ENCODE results near the gene IL33.

DNA sequence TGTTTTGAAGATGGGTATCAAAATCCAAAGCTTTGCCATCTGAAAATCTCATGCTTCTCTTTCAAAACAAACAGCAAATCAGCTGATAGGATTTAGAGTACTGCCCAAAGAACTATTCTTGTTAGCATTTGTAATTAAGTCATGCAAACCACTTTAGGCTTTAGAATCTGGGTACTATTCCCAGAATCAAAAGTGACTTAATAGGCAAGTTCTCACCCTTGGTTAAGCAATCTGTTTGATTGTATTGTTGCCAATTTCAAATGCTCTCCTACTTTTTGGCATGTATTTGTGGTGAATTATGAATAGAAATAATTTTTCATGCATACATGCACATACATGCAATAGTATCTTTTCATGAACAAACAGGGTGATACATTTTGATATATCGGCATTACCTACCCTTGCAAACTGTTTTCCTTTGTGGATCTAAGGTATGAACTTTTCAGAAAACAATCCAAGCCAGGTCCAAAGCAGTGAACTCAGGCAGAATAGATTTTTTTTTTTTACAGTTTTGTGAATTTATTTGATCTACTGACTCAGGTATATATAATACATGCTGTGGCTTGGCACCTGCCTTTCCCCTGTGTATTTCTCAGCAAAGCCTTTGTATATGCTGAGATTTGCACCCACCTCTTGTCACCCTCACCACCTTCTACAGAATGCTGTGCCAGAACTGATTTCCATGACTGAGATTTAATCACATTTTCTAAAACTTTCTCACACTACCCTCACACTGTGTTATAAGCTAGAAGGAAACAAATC, 9.0 kb downstream of the IL33 start:
- TF ChIP-seq, protein P1, sequence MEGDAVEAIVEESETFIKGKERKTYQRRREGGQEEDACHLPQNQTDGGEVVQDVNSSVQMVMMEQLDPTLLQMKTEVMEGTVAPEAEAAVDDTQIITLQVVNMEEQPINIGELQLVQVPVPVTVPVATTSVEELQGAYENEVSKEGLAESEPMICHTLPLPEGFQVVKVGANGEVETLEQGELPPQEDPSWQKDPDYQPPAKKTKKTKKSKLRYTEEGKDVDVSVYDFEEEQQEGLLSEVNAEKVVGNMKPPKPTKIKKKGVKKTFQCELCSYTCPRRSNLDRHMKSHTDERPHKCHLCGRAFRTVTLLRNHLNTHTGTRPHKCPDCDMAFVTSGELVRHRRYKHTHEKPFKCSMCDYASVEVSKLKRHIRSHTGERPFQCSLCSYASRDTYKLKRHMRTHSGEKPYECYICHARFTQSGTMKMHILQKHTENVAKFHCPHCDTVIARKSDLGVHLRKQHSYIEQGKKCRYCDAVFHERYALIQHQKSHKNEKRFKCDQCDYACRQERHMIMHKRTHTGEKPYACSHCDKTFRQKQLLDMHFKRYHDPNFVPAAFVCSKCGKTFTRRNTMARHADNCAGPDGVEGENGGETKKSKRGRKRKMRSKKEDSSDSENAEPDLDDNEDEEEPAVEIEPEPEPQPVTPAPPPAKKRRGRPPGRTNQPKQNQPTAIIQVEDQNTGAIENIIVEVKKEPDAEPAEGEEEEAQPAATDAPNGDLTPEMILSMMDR (conservative IDR thresholded peaks at IDR 0.05 in 1 of 2, IDR thresholded peaks at IDR 0.05 in 1 of 2; ENCODE audit: extremely low read depth in 1 of 2, insufficient read depth in 1 of 2, low read depth in 1 of 2, low read length in 2 of 2): no peak
- no peak for TF ChIP-seq EZH2 (IDR thresholded peaks at IDR 0.05; ENCODE audit: borderline replicate concordance, low read length)
